Endodermal cell (in vitro differentiated cells): ENCODE results near the gene RIT2. TPM values are rescaled to one million over a fixed set of nuclear protein-coding genes. Genes with fewer than 3 reads are reported as not detected.

Source experiments
- DNase-seq: peaks from one replicate; pipeline ENCODE4 v3.0.0-alpha.2; 2017
- H3K27ac ChIP-seq: 2 replicates; pipeline ENCODE4 v1.5.1; 2013; ENCODE audit warnings: mild to moderate bottlenecking, low read depth, low read length, moderate library complexity
- H3K27me3 ChIP-seq: 2 replicates; pipeline ENCODE4 v1.6.1; 2013; ENCODE audit warnings: mild to moderate bottlenecking, low read length, moderate library complexity; ENCODE audit not compliant: insufficient read depth, control insufficient read depth, poor library complexity, severe bottlenecking
- H3K36me3 ChIP-seq: 2 replicates; pipeline ENCODE4 v1.7.0; 2013; ENCODE audit warnings: mild to moderate bottlenecking, low read length, moderate library complexity; ENCODE audit not compliant: control insufficient read depth, insufficient read depth
- H3K4me1 ChIP-seq: one replicate; pipeline ENCODE4 v1.7.0; 2013; ENCODE audit warnings: low read length; ENCODE audit not compliant: control insufficient read depth, insufficient read depth
- H3K4me3 ChIP-seq: 2 replicates; pipeline ENCODE4 v1.5.1; 2013; ENCODE audit warnings: mild to moderate bottlenecking, low read length, moderate library complexity
- H3K9ac ChIP-seq: 2 replicates; pipeline ENCODE4 v1.6.1; 2013; ENCODE audit warnings: mild to moderate bottlenecking, low read length, moderate library complexity; ENCODE audit not compliant: poor library complexity, severe bottlenecking; ENCODE audit errors: extremely low read depth
- H3K9me3 ChIP-seq: 2 replicates; pipeline ENCODE4 v1.6.1; 2013; ENCODE audit warnings: mild to moderate bottlenecking, low read length, moderate library complexity; ENCODE audit not compliant: control insufficient read depth
- H3K27ac Mint-ChIP-seq: 2 replicates; pipeline ENCODE4 v1.8.0; 2020; ENCODE audit warnings: mixed read lengths
- H3K27me3 Mint-ChIP-seq: 2 replicates; pipeline ENCODE4 v1.8.0; 2021; ENCODE audit warnings: mild to moderate bottlenecking, mixed read lengths; ENCODE audit not compliant: insufficient read depth
- H3K36me3 Mint-ChIP-seq: 2 replicates; pipeline ENCODE4 v1.8.0; 2020; ENCODE audit warnings: low read depth, mixed read lengths
- H3K4me1 Mint-ChIP-seq: 2 replicates; pipeline ENCODE4 v1.8.0; 2020; ENCODE audit warnings: mixed read lengths
- H3K4me3 Mint-ChIP-seq: 2 replicates; pipeline ENCODE4 v1.8.0; 2020; ENCODE audit warnings: mild to moderate bottlenecking, moderate library complexity, mixed read lengths
- H3K9me3 Mint-ChIP-seq: 2 replicates; pipeline ENCODE4 v1.8.0; 2020; ENCODE audit warnings: mild to moderate bottlenecking, mixed read lengths
- WGBS, 2 experiments: methylation state at CpG; one replicate each; pipeline versions ENCODE4 v1.1.5 to v1.1.7; 2013; ENCODE audit warnings: missing lambda C conversion rate in 2 of 2, mixed read lengths in 1 of 2; ENCODE audit not compliant: insufficient coverage in 1 of 2, insufficient read length in 1 of 2; 5-methylcytosine and 5-hydroxymethylcytosine counted together
- total RNA-seq, 2 donors: library from RNA; stranded (reverse); fragmentation: NEBNext Ultra II Directional in 1 of 2; extraction: Animal tissue kit (Norgen Biotek cat#: 25700) in 1 of 2; gene quantifications; 2 replicates in 1 of 2; 3 replicates in 1 of 2; pipeline ENCODE4 v1.2.1, GENCODE V29; 2021
- TF ChIP-seq, protein P1 (sequence below): fragments of 200-600 bp; sonication (generic); conservative IDR thresholded peaks from 2 replicates; pipeline ENCODE4 v1.5.0; 2021; ENCODE audit warnings: antibody characterized with exemption, mild to moderate bottlenecking

Gene RIT2
- total RNA-seq, 2 donors from 2014 or later, result 0.81 TPM; not detected in 1

DNA sequence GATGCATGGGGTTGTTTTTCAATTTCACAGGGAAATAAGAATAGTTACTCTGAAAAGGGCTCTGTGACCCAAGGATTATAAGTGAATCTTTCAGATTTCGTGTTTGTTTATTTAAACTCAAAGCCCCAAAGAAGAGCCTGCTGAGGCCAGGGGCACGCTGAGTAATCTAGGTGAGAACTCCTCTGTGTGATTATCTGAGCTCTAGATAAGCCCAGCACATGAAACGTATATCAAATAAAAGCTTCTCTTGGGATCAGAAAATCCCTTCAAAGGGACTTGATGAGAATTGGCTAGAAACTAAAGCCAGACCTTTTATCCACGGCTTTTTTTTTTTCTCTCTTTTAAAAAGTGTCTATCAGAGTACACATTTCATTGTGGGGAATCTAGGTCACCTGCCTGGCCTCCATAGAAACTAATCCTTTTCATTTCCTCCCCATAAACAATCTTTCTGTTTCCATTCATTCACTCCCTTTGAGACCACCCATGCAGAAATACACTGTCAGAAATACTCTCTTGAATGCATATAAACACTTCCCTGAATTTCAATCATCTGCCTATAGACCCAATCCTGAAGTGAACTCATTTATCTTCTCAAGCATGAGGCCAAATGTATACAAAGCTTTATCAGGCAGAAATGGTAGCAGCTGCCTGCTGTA, 137.4 kb downstream of the RIT2 start:
- no peaks in the 10 kb centered on the region for H3K27me3 ChIP-seq
- TF ChIP-seq, protein P1, sequence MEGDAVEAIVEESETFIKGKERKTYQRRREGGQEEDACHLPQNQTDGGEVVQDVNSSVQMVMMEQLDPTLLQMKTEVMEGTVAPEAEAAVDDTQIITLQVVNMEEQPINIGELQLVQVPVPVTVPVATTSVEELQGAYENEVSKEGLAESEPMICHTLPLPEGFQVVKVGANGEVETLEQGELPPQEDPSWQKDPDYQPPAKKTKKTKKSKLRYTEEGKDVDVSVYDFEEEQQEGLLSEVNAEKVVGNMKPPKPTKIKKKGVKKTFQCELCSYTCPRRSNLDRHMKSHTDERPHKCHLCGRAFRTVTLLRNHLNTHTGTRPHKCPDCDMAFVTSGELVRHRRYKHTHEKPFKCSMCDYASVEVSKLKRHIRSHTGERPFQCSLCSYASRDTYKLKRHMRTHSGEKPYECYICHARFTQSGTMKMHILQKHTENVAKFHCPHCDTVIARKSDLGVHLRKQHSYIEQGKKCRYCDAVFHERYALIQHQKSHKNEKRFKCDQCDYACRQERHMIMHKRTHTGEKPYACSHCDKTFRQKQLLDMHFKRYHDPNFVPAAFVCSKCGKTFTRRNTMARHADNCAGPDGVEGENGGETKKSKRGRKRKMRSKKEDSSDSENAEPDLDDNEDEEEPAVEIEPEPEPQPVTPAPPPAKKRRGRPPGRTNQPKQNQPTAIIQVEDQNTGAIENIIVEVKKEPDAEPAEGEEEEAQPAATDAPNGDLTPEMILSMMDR, result no peak
- no peaks in the 10 kb centered on the region for H3K36me3 ChIP-seq
- WGBS, 2 experiments, result 11 to 44% methylated on average over 3 to 4 of the region's 4 CpGs
- Mint-ChIP-seq H3K36me3 (no peaks in the 10 kb centered on the region), H3K9me3 (no peaks in the 10 kb centered on the region), H3K4me1 (peaks cover 38% of the 10 kb centered on the region), H3K27ac (peak overlapping the region; percentile 38), H3K27me3 (no peaks in the 10 kb centered on the region), H3K4me3 (no peak overlapping the region)
- H3K27ac ChIP-seq, result no peak overlapping the region
- peak; percentile 57 for DNase-seq
- no peak overlapping the region for H3K9ac ChIP-seq
- H3K9me3 ChIP-seq, result no peaks in the 10 kb centered on the region
- peak overlapping the region; percentile 26 for H3K4me3 ChIP-seq
- peaks cover 8% of the 10 kb centered on the region for H3K4me1 ChIP-seq

DNA sequence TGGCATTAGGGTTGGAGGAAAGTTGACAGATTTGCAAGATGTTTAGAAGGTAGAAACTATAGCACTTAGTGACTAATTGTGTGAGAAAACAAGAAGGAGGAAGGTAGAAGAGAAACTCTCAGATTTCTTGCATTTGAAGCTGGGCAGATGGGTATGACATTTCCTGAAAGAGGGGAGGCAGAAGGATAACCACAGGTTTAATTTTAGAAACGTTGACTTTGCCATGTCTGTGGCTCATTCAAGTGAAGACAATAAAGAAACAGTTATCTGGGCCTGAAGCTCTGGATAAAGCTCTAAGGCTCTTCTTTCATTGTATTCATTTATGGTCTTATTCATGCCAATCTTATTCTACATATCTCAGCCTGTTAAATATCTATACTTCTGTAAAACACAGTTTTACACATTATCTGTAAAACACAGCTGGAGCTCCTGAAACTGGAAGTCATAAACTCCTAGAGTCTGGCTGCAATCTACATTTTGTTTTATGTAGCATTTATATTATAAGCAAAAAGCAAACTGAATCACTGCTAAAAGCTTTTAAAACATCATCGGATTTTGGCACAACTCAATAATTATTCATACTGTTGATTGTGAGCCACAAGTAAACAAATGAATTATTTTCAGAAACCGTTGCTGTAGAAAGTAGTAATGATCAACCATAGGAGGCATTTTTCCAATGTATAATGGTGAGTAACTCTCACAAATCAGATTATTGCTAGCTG, 138.5 kb downstream of the RIT2 start:
- no peaks in the 10 kb centered on the region for H3K36me3 ChIP-seq
- TF ChIP-seq, protein P1, result no peak
- no peak overlapping the region for H3K27ac ChIP-seq
- WGBS, 2 experiments, result 58 to 68% methylated on average over 1 to 3 of the region's 3 CpGs
- H3K27me3 Mint-ChIP-seq, result no peaks in the 10 kb centered on the region
- peak overlapping the region; percentile 26 for H3K4me3 ChIP-seq
- H3K9me3 Mint-ChIP-seq, result no peaks in the 10 kb centered on the region
- peaks cover 8% of the 10 kb centered on the region for H3K4me1 ChIP-seq
- H3K27ac Mint-ChIP-seq, result no peak overlapping the region
- no peak overlapping the region for H3K4me3 Mint-ChIP-seq
- H3K27me3 ChIP-seq, result no peaks in the 10 kb centered on the region
- no peak overlapping the region for H3K9ac ChIP-seq
- no peak for DNase-seq
- H3K4me1 Mint-ChIP-seq, result peaks cover 38% of the 10 kb centered on the region
- no peaks in the 10 kb centered on the region for H3K36me3 Mint-ChIP-seq
- no peaks in the 10 kb centered on the region for H3K9me3 ChIP-seq

DNA sequence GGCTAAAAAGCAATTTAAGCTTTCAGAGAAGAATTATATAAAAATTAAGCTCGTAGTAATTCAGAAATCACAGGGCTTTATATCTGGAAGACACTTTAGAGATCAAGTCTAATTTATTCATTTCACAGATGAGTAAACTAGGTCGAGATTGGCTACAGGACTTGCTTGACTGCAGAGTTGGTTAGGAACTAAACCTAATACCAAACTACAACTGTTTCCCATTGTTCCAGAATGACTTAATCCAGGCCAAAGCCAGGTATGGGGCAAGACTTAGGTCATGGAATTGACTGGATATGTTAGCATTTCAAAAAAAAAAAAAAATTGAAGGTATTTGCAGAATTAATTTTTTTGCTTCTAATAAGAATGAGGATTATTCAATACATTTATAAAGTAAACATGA, 146.1 kb downstream of the RIT2 start:
- Mint-ChIP-seq H3K27me3 (no peaks in the 10 kb centered on the region), H3K36me3 (no peaks in the 10 kb centered on the region), H3K27ac (no peak overlapping the region), H3K9me3 (peaks cover 2% of the 10 kb centered on the region), H3K4me3 (no peak overlapping the region), H3K4me1 (peaks cover 6% of the 10 kb centered on the region)
- H3K4me1 ChIP-seq, result peaks cover 6% of the 10 kb centered on the region
- H3K9me3 ChIP-seq, result no peaks in the 10 kb centered on the region
- H3K27ac ChIP-seq, result no peak overlapping the region
- TF ChIP-seq, protein P1, result no peak
- H3K27me3 ChIP-seq, result no peaks in the 10 kb centered on the region
- H3K9ac ChIP-seq, result no peak overlapping the region
- 100% methylated on average over 2 of the region's 2 CpGs; no CpG with 5 or more reads in 1 of the 2 experiments for WGBS, 2 experiments
- no peak for DNase-seq
- H3K36me3 ChIP-seq, result no peaks in the 10 kb centered on the region
- no peak overlapping the region for H3K4me3 ChIP-seq
